MCF 10A (cell line): ENCODE data around the gene KDM5B. TPM values are rescaled to one million over a fixed set of nuclear protein-coding genes. Genes with fewer than 3 reads are reported as not detected.

Experiments used
- BruUV-seq: library from RNA; stranded (reverse); fragments of 400-500 nt; replicated peaks from 2 replicates; lab custom pipeline; 2021; lab: Mats Ljungman, UMichigan
- CTCF ChIA-PET: fragments of 300-600 bp; sonication (Branson Sonifier 250); formaldehyde crosslinking; extraction: SDS; loops from one replicate; lab custom pipeline; 2021; ENCODE audit warnings: antibody characterized with exemption, inconsistent platforms; lab: Yijun Ruan, JAX
- POLR2A ChIA-PET: fragments of 300-600, 350-650 bp; sonication (Branson Sonifier 250); formaldehyde crosslinking; extraction: SDS; loops from one replicate; lab custom pipeline; 2020; ENCODE audit warnings: antibody characterized with exemption, inconsistent platforms; lab: Yijun Ruan, JAX
- DNase-seq: peaks from one replicate; pipeline ENCODE4 v3.0.0-alpha.2; 2018; ENCODE audit not compliant: unreplicated experiment
- H3K27ac Mint-ChIP-seq: one replicate; pipeline ENCODE4 v1.8.0; 2022; ENCODE audit warnings: mild to moderate bottlenecking, low read depth, mixed read lengths; ENCODE audit not compliant: unreplicated experiment
- H3K27me3 Mint-ChIP-seq: one replicate; pipeline ENCODE4 v1.8.0; 2022; ENCODE audit warnings: mixed read lengths; ENCODE audit not compliant: insufficient read depth, unreplicated experiment
- H3K36me3 Mint-ChIP-seq: one replicate; pipeline ENCODE4 v1.8.0; 2022; ENCODE audit warnings: mild to moderate bottlenecking, moderate library complexity, mixed read lengths; ENCODE audit not compliant: insufficient read depth, unreplicated experiment
- H3K4me1 Mint-ChIP-seq: one replicate; pipeline ENCODE4 v1.8.0; 2022; ENCODE audit warnings: mixed read lengths; ENCODE audit not compliant: insufficient read depth, unreplicated experiment
- H3K4me3 Mint-ChIP-seq: one replicate; pipeline ENCODE4 v1.8.0; 2022; ENCODE audit warnings: mild to moderate bottlenecking, moderate library complexity, mixed read lengths; ENCODE audit not compliant: unreplicated experiment
- H3K9me3 Mint-ChIP-seq: one replicate; pipeline ENCODE4 v1.8.0; 2022; ENCODE audit warnings: mixed read lengths; ENCODE audit not compliant: unreplicated experiment
- CTCF ChIP-seq: fragments of 200-600 bp; IDR thresholded peaks from one replicate; pipeline ENCODE4 v1.8.0; 2022; ENCODE audit warnings: antibody characterized with exemption, mild to moderate bottlenecking; ENCODE audit not compliant: unreplicated experiment
- intact Hi-C: fragments of 100-400 bp; cut with micrococcal nuclease; formaldehyde crosslinking; loops from 2 replicates; pipeline ENCODE4 v1.14.1; 2022
- total RNA-seq: library from RNA; stranded (reverse); gene quantifications from 2 replicates; pipeline ENCODE4 v1.2.3, GENCODE V29; 2022

Gene KDM5B
- total RNA-seq, 1 experiment from 2014 or later: 180 TPM

- no TSS peak for BruUV-seq
- TF ChIP-seq CTCF: no peak
- peaks cover 88% of the 10 kb centered on the region for H3K27me3 Mint-ChIP-seq
Observed at GRCh38 chr1:202710070-202711045, 97.9 kb downstream of the KDM5B start, which contains the start of gene SYT2. TSS of gene SYT2 (minus strand) at chr1:202710454. CDS start at chr1:202605772, 104,682 bp downstream.

DNA sequence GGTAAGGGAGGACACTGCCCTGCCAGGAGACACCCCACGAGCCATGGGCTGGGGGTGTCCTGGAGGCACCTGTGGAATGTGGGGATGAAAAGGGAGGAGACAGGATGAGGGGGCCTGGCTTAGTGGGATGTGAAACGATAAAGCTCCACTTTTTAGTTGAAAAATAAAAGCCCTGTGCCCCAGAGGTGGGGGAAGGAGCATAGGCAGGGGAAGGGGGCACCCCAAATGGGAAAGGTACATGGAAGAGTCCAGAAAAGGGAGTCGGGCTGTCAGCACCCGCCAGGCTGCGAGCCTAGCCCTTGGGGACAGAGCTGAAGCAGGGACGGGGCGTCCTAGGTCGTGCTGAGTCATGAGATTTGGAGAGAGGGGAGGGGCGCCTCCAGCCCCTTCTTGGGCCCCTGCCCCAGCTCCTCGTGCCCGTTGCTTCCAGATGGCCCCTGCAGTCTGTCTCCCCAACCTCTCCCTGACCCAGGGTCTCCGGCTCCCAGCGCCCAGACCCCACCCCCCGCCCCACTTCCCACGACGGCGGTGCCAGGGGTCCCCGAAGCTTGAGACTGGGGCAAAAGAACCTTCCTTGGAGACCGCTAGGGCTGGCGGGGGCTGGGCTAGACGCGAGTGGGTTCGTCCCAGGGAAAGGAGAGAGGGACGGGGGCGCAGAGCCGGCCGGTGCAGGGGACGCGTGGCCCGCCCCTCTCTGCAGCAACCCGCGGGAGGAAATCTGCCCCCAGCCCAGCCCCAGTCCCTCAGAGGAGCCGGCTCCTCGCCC, 98.8 kb downstream of the KDM5B start:
- ChIA-PET CTCF (interaction anchor here (9.4 kb wide), 1 partner anchor 9 kb away, joined by 86 read pairs; no protein-coding TSS in a partner anchor), POLR2A (interaction anchor here (0.7 to 1.5 kb wide), 2 partner anchors 26 to 47 kb away, joined by 3 read pairs; no protein-coding TSS in a partner anchor)
- no peak for TF ChIP-seq CTCF
- no TSS peak for BruUV-seq
- no peaks in the 10 kb centered on the region for H3K9me3 Mint-ChIP-seq
- H3K27me3 Mint-ChIP-seq: peaks cover 90% of the 10 kb centered on the region
- H3K4me1 Mint-ChIP-seq: no peaks in the 10 kb centered on the region
- no peak for DNase-seq
- no peaks in the 10 kb centered on the region for H3K36me3 Mint-ChIP-seq
- H3K4me3 Mint-ChIP-seq: no peak overlapping the region
- no peak overlapping the region for H3K27ac Mint-ChIP-seq
- intact Hi-C loops: loop anchor here (10.0 kb wide), 1 partner anchor 395 kb away; no protein-coding TSS in a partner anchor

More at GRCh38 chr1:202710070-202711045, 97.9 kb downstream of the KDM5B start, which contains the start of gene SYT2:
- Mint-ChIP-seq H3K27ac (no peak within 1 kb of the TSS), H3K9me3 (no peaks in the 10 kb centered on the region), H3K4me3 (no peak within 1 kb of the TSS), H3K36me3 (no peaks in the 10 kb centered on the region), H3K4me1 (no peaks in the 10 kb centered on the region)
- no peak for DNase-seq
- intact Hi-C loops: loop anchor here (10.0 kb wide), 1 partner anchor 396 kb away; no protein-coding TSS in a partner anchor
- CTCF ChIA-PET: interaction anchor here (0.6 to 9.4 kb wide), 5 partner anchors 8 to 549 kb away, joined by 3 to 86 read pairs (median 3); no protein-coding TSS in a partner anchor
- POLR2A ChIA-PET: no interaction called here

- Mint-ChIP-seq H3K9me3 (no peaks in the 10 kb centered on the region), H3K4me1 (no peaks in the 10 kb centered on the region), H3K36me3 (no peaks in the 10 kb centered on the region), H3K4me3 (no peak overlapping the region), H3K27ac (no peak overlapping the region), H3K27me3 (peaks cover 98% of the 10 kb centered on the region)
- intact Hi-C loops: no loop called here
- ChIA-PET POLR2A (interaction anchor here (0.7 to 1.5 kb wide), 2 partner anchors 26 to 46 kb away, joined by 3 read pairs; no protein-coding TSS in a partner anchor), CTCF (interaction anchor here (9.4 kb wide), 1 partner anchor 10 kb away, joined by 86 read pairs; no protein-coding TSS in a partner anchor)
- no peak for DNase-seq
- no peak for TF ChIP-seq CTCF
- no TSS peak for BruUV-seq
Observed at GRCh38 chr1:202708456-202709275, 99.6 kb downstream of the KDM5B start.
